GM12874 (cell line): ENCODE results near the gene IGFN1.
A peak's percentile ranks its signal among the peaks of the same experiment; 100 is the strongest.

Experiments used
- CTCF ChIP-seq: IDR thresholded peaks from 2 replicates; pipeline ENCODE4 v1.5.1; 2011; ENCODE audit warnings: low read depth, mild to moderate bottlenecking, control low read depth, low read length, moderate library complexity; ENCODE audit not compliant: insufficient read depth

The IGFN1 gene

GRCh38 chr1:201214461-201214860 is 23.8 kb downstream of the IGFN1 start:
- 0 out of 2 replicates have a peak, but pooled peaks have one; percentile 5 for TF ChIP-seq CTCF

GRCh38 chr1:201214886-201215285 is 24.3 kb downstream of the IGFN1 start:
- no peak for TF ChIP-seq CTCF

- TF ChIP-seq CTCF = no peak
Observed at GRCh38 chr1:201215531-201216357, 25.1 kb downstream of the IGFN1 start.

GRCh38 chr1:201216395-201217085 is 25.9 kb downstream of the IGFN1 start:
- TF ChIP-seq CTCF = no peak

- no peak for TF ChIP-seq CTCF
Observed at GRCh38 chr1:201217146-201217545, 26.5 kb downstream of the IGFN1 start.

GRCh38 chr1:201217851-201218250 is 27.2 kb downstream of the IGFN1 start:
- no peak for TF ChIP-seq CTCF

- no peak for TF ChIP-seq CTCF
Observed at GRCh38 chr1:201218409-201218808, 27.8 kb downstream of the IGFN1 start.
